ENCODE data around the gene MXD1. TPM values are rescaled to one million over a fixed set of nuclear protein-coding genes. Genes with fewer than 3 reads are reported as not detected.

The MXD1 gene
- total and polyA plus RNA-seq, 2 of the 4 experiments (the other 2 are of a cell fraction): 2.0 to 3.7 TPM

DNA sequence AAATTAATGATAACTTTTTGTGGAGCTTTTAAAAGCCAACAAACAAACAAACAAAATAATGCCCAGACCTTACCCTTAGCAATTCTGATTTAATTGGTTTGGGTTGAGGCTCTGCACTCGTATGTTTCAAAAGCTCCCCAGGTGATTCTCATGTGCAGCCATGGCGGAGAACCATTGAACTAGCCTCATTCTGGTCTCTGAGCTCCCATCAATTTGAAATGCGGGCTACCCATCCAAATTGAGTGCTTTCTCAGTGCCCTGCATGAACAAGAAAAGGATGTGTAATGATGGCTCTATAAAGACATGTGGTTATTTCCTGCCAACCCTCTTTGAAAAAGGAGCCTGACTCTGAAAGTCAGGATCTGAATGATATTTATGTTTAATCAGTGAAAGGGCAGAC is 8.2 kb downstream of the MXD1 start:
- dilution Hi-C loops (cut with HindIII; ENCODE audit: low sequenced_read_pairs, unreplicated experiment): no loop called here
- H3K56ac ChIP-seq (ENCODE audit: extremely low read depth, insufficient read depth, low read length): no peak overlapping the region
- no peak overlapping the region for H3K27ac ChIP-seq (ENCODE audit: insufficient read depth, low read length)
- ATAC-seq (ENCODE audit: low read depth): no peak
- H2BK120ac ChIP-seq (ENCODE audit: low read depth, low read length): no peak overlapping the region
- no peak overlapping the region for H4K91ac ChIP-seq (ENCODE audit: insufficient read depth, low read depth, low read length)
- no peak for TF ChIP-seq RAD21 (IDR thresholded peaks at IDR 0.05; ENCODE audit: low read length)
- TF ChIP-seq, protein P1, sequence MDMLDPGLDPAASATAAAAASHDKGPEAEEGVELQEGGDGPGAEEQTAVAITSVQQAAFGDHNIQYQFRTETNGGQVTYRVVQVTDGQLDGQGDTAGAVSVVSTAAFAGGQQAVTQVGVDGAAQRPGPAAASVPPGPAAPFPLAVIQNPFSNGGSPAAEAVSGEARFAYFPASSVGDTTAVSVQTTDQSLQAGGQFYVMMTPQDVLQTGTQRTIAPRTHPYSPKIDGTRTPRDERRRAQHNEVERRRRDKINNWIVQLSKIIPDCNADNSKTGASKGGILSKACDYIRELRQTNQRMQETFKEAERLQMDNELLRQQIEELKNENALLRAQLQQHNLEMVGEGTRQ (IDR thresholded peaks at IDR 0.05; ENCODE audit: low read depth, low read length): no peak
- no peak for TF ChIP-seq CHD1 (IDR thresholded peaks at IDR 0.05; ENCODE audit: low read depth, low read length)
- no peak for TF ChIP-seq CEBPB (IDR thresholded peaks at IDR 0.05; ENCODE audit: low read depth, low read length)
- no peak for TF ChIP-seq MXI1 (IDR thresholded peaks at IDR 0.05; ENCODE audit: borderline replicate concordance, low read depth, low read length)
- TF ChIP-seq NFE2L2 (IDR thresholded peaks at IDR 0.05; ENCODE audit: low read depth, low read length): no peak
- no peak for TF ChIP-seq SMC3 (IDR thresholded peaks at IDR 0.05; ENCODE audit: low read depth, low read length)
- TF ChIP-seq RCOR1 (IDR thresholded peaks at IDR 0.05; ENCODE audit: insufficient replicate concordance, low read length): no peak
- TF ChIP-seq POLR2A (IDR thresholded peaks at IDR 0.05; ENCODE audit: low read depth, low read length): no peak
- TF ChIP-seq, protein P2, sequence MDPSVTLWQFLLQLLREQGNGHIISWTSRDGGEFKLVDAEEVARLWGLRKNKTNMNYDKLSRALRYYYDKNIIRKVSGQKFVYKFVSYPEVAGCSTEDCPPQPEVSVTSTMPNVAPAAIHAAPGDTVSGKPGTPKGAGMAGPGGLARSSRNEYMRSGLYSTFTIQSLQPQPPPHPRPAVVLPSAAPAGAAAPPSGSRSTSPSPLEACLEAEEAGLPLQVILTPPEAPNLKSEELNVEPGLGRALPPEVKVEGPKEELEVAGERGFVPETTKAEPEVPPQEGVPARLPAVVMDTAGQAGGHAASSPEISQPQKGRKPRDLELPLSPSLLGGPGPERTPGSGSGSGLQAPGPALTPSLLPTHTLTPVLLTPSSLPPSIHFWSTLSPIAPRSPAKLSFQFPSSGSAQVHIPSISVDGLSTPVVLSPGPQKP (IDR thresholded peaks at IDR 0.05; ENCODE audit: borderline replicate concordance, low read depth, low read length): no peak
- TF ChIP-seq RFX5 (IDR thresholded peaks at IDR 0.05; ENCODE audit: low read depth, low read length): no peak
- no peak for TF ChIP-seq BHLHE40 (IDR thresholded peaks at IDR 0.05; ENCODE audit: low read depth, low read length)
- TF ChIP-seq, protein P3, sequence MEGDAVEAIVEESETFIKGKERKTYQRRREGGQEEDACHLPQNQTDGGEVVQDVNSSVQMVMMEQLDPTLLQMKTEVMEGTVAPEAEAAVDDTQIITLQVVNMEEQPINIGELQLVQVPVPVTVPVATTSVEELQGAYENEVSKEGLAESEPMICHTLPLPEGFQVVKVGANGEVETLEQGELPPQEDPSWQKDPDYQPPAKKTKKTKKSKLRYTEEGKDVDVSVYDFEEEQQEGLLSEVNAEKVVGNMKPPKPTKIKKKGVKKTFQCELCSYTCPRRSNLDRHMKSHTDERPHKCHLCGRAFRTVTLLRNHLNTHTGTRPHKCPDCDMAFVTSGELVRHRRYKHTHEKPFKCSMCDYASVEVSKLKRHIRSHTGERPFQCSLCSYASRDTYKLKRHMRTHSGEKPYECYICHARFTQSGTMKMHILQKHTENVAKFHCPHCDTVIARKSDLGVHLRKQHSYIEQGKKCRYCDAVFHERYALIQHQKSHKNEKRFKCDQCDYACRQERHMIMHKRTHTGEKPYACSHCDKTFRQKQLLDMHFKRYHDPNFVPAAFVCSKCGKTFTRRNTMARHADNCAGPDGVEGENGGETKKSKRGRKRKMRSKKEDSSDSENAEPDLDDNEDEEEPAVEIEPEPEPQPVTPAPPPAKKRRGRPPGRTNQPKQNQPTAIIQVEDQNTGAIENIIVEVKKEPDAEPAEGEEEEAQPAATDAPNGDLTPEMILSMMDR (conservative IDR thresholded peaks at IDR 0.05; ENCODE audit: low read depth, low read length): no peak
- no peak for TF ChIP-seq MAZ (IDR thresholded peaks at IDR 0.05; ENCODE audit: borderline replicate concordance, low read depth, low read length)
- no peak for TF ChIP-seq MAFK (IDR thresholded peaks at IDR 0.05; ENCODE audit: low read depth, low read length)
- TF ChIP-seq FOS (IDR thresholded peaks at IDR 0.05; ENCODE audit: low read depth, low read length): no peak
- no peaks in the 10 kb centered on the region for H4K20me1 ChIP-seq (ENCODE audit: insufficient read depth, low read length)
- no peak overlapping the region for H3K4ac ChIP-seq (ENCODE audit: low read depth, low read length)
- no peaks in the 10 kb centered on the region for H3K27me3 ChIP-seq (ENCODE audit: control insufficient read depth, insufficient read depth, low read length)
- no peak overlapping the region for H3K9ac ChIP-seq (ENCODE audit: low read depth, low read length)
- ChIA-PET CTCF (interaction anchor here (0.9 to 1.6 kb wide), 2 partner anchors 148 to 220 kb away, joined by 3 read pairs; no protein-coding TSS in a partner anchor), POLR2A (ENCODE audit: unreplicated experiment) (no interaction called here)
- H2BK20ac ChIP-seq (ENCODE audit: low read depth, low read length): no peak overlapping the region
- no peak overlapping the region for H2BK5ac ChIP-seq (ENCODE audit: low read depth, low read length, poor library complexity, severe bottlenecking)
- no peak overlapping the region for H2AK9ac ChIP-seq (replicated peaks; ENCODE audit: low read depth, low read length, poor library complexity)
- no peak overlapping the region for H4K8ac ChIP-seq (ENCODE audit: low read depth in 2 of 2, low read length in 2 of 2)
- no peak overlapping the region for H2AK5ac ChIP-seq (ENCODE audit: low read depth, low read length)
- H2BK15ac ChIP-seq (ENCODE audit: low read depth, low read length): no peak overlapping the region
- no peak overlapping the region for H3K4me3 ChIP-seq (ENCODE audit: insufficient read depth, low read depth, low read length)
- WGBS, 2 experiments (ENCODE audit: extremely low coverage in 2 of 2, insufficient read length in 1 of 2): 90% methylated on average over 3 of the region's 3 CpGs; no CpG with 5 or more reads in 1 of the 2 experiments
- no peak overlapping the region for H4K5ac ChIP-seq (ENCODE audit: low read depth, low read length)
- H2AFZ ChIP-seq (replicated peaks; ENCODE audit: low read length, poor library complexity): no peak overlapping the region
- H3K79me1 ChIP-seq (ENCODE audit: low read depth in 1 of 2, low read length in 2 of 2): peaks cover 8 to 16% of the 10 kb centered on the region in 2 experiments; a peak in 2 of 4 replicates
- DNase-seq: no peak
- H3K23ac ChIP-seq (ENCODE audit: low read depth, low read length): no peak overlapping the region
- peaks cover 6% of the 10 kb centered on the region for H3K36me3 ChIP-seq (ENCODE audit: control insufficient read depth, insufficient read depth, low read length)
- no peaks in the 10 kb centered on the region for H3K9me3 ChIP-seq (ENCODE audit: control insufficient read depth, insufficient read depth, low read length)
- no peak overlapping the region for H3K4me2 ChIP-seq (ENCODE audit: low read depth, low read length)
- BruUV-seq (replicated peaks): no TSS peak
- intact Hi-C loops (cut with micrococcal nuclease): no loop called here
- H3K14ac ChIP-seq (replicated peaks; ENCODE audit: low read depth, low read length): no peak overlapping the region
- no peaks in the 10 kb centered on the region; the same call in 1 of the 2 replicates for H3K4me1 ChIP-seq (ENCODE audit: control insufficient read depth, insufficient read depth, low read length)
- no peaks in the 10 kb centered on the region for H3K9me1 ChIP-seq (ENCODE audit: insufficient read depth, low read length)
- no peak overlapping the region for H3K18ac ChIP-seq (ENCODE audit: low read depth, low read length)
- in situ Hi-C loops (cut with MboI; ENCODE audit: low sequenced_read_pairs): loop anchor here (25.0 kb wide), 1 partner anchor 314 kb away; the partner anchor contains the start of gene TIA1
